ENCODE data around the gene TAPBPL. TPM values are rescaled to one million over a fixed set of nuclear protein-coding genes. Genes with fewer than 3 reads are reported as not detected.

The TAPBPL gene, protein sequence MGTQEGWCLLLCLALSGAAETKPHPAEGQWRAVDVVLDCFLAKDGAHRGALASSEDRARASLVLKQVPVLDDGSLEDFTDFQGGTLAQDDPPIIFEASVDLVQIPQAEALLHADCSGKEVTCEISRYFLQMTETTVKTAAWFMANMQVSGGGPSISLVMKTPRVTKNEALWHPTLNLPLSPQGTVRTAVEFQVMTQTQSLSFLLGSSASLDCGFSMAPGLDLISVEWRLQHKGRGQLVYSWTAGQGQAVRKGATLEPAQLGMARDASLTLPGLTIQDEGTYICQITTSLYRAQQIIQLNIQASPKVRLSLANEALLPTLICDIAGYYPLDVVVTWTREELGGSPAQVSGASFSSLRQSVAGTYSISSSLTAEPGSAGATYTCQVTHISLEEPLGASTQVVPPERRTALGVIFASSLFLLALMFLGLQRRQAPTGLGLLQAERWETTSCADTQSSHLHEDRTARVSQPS
- total RNA-seq: 5.8 and 14.5 TPM in 2 replicates

DNA sequence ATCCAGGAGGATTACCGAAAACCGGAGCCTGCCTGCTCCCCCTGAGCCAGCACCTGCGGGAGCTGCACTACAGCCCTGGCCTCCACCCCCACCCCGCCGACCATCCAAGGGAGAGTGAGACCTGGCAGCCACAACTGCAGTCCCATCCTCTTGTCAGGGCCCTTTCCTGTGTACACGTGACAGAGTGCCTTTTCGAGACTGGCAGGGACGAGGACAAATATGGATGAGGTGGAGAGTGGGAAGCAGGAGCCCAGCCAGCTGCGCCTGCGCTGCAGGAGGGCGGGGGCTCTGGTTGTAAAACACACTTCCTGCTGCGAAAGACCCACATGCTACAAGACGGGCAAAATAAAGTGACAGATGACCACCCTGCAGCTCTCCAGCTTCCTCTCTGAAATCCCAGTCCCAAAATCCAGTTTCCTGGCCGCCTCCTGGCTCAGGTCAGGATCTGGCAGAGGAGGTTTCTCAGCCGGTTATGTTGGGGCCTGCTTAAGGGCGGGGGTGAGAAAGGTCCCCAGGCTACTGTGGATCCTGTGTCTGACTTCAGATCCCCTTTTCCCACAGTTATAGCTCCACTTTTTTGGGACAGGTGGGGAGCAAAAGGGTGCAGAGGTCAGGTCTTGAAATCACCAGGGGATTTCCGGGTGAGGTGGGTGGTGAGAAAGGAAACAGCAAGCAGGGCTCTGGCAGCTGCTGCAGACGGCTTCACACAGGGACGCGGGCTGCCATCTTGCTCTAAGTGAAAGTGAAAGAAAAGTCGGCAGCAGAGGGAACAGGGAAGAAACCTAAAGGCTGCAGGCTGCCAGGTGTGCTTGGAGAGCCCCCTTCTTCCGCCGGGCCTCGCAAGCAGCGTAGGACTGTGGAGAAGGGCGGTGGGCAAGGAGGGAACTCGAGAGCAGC lies at the start of gene TAPBPL:
TAPBPL (plus strand) TSS at position 695 of the 897 bp plus-strand sequence. CDS start 207 bp downstream, outside the sequence.

DNA sequence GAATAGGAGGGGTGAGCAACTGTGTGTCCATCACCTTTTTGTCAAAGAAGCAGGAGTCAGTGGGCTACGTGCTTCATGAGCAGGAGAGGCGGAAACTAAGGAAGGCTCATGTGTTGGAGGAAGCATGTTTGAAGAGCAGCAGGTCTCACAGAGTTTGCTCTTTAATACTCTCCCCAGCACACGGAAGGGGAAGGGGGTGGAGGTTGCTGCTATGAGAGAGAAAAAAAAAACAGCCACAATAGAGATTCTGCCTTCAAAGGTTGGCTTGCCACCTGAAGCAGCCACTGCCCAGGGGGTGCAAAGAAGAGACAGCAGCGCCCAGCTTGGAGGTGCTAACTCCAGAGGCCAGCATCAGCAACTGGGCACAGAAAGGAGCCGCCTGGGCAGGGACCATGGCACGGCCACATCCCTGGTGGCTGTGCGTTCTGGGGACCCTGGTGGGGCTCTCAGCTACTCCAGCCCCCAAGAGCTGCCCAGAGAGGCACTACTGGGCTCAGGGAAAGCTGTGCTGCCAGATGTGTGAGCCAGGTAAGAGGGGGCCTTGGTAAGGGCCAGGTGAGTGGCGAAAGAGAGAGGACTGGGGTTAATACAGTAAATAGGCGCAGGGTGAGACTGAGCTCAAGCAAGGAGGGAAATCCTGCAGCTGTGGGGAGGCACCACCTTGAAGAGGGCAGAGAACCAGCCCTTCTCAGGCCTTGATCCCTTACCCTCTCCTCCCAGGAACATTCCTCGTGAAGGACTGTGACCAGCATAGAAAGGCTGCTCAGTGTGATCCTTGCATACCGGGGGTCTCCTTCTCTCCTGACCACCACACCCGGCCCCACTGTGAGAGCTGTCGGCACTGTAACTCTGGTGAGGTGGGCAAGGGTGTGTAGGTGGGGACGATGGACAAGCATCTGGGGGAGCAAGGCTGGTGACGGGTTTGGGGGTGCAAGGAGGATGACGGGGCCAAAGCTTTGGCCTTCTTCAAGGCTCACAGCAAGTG lies 6.8 kb upstream of the TAPBPL start, which contains the start of gene CD27:
CD27 (plus strand) TSS at position 252 of the 985 bp plus-strand sequence; CDS start at position 393, 141 bp downstream.

DNA sequence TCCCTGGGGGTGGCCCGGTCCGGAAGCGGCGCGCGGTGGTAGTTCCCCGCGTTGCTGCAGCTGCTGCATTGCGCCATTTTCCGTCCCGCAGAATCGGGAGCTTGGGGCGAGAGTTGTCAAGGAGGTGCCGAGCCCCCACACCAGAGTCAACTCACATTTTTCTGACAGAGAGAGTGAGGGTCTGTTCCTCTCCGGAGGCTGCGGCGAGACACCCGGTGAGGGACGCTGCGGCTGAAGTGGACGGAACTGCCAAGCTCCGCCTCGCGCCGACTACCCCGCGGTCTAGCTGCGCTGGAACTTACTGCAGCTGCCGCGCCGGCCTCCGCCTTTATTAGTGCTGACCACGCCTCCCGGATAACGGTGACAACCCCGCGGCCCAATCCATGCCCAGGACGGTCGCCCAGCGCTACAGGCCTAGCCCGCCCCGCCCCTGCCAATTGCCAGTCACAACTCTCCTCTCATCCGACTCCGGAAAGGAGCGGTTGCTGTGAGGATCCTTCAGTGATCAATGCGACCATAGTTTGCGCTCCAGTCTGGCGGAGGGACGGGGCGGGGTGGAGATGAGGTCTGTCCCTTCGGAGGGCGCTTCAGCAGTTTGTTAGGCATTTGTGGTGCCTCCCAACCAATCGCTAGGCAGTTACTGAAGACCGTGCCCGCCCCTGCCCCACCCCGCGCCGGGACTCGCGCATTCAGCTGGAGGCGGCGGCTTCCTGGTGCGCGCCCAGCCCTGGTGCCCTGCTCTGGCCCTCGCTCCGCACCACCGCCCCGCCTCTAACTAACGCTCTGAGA lies 18.7 kb downstream of the TAPBPL start, which contains the start of gene VAMP1:
VAMP1 (minus strand) TSS at position 303 of the 789 bp plus-strand sequence; CDS start at position 157, 146 bp downstream.

DNA sequence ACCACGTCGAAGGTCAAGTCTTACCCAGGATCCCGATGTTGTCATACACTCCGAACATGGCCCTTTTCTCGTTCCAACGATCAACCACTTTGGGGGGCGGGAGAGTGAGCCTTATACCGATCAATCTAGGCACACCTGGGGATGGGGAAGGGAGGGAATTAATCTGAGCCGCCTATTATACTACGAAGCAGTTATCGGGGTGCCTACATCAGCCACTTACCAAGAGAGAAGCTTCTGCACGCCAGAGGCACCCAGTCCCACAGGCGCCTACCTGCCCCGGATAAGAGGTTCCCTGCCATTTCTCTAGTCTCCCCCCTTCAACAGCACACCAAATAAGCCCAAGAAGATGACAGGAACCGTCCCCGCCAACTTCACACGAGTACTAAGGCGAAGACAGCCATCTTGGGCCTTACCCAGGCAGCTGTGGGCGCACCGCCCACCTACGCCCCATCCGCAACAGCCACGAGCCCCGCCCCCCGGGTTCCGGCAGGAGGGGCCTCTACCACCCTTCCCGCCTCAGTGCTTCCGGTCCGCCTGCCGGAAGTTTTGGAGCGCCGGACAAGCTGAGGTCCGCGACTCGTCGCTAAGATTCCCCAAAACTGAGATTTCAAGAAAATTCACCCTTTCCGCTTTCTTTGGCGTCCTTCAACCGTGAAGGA lies 41.1 kb downstream of the TAPBPL start, which contains the start of gene MRPL51:
MRPL51 (minus strand) TSS at position 425 of the 659 bp plus-strand sequence; CDS start at position 299, 126 bp downstream.

DNA sequence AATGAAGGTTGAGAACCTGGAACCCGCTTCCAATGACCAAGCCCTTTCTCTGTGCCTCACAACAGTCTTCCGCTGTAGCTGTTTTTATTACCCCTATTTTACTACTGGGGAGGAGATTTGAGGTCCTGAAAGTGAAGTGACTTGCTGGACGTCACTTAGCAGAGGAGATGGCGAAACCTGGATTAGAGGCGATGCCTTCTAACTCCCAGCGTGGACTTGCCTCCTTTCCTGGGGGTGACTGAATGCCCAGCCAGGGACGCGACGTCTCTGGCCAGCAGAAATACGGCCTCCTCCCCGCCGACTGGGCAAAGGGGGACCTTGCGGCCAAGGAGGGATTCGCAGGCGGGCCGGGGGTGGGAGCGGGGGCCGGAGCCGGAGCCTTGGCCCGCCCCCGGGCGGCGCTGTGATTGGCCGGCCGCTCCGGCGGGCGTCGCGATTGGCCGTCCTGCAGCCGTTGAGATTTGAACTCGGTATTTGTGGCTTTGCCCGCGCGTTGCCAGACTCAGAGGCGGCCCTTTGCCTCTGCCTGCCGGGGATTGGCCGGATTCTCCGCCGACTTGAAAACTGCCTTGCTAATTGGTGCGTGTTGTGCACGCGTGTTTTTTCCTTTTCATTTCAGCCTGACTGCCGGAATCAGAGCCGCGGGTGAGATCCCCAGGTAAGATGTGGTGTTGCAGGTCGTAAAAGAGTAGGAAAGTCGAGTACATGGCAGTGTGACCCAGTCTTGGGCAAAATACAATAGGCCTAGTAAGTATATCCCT lies 41.8 kb downstream of the TAPBPL start, which contains the start of gene NCAPD2:
NCAPD2 (plus strand) TSS at position 606 of the 761 bp plus-strand sequence. CDS start 997 bp downstream, outside the sequence.

Other genes with a start within 250 kb of the TAPBPL start
- 0.26 and 0.32 TPM in 2 replicates for gene PLEKHG6, start 141.4 kb upstream of the TAPBPL start, total RNA-seq
- gene TNFRSF1A, start 110.0 kb upstream of the TAPBPL start, total RNA-seq: 241 and 342 TPM in 2 replicates
- 1.3 and 5.2 TPM in 2 replicates for gene SCNN1A, start 76.5 kb upstream of the TAPBPL start, total RNA-seq
- gene LTBR, start 67.9 kb upstream of the TAPBPL start, total RNA-seq: 131 and 197 TPM in 2 replicates
- not detected in 2 replicates for gene CD27, start 7.1 kb upstream of the TAPBPL start, total RNA-seq
- gene VAMP1, start 18.6 kb downstream of the TAPBPL start, total RNA-seq: 2.6 and 20.4 TPM in 2 replicates
- 84.3 and 110 TPM in 2 replicates for gene MRPL51, start 41.2 kb downstream of the TAPBPL start, total RNA-seq
- 40.1 and 98.9 TPM in 2 replicates for gene NCAPD2, start 42.1 kb downstream of the TAPBPL start, total RNA-seq
- gene GAPDH, start 82.5 kb downstream of the TAPBPL start, total RNA-seq: 6,589 and 9,177 TPM in 2 replicates
- 7.5 and 7.7 TPM in 2 replicates for gene IFFO1, start 104.0 kb downstream of the TAPBPL start, total RNA-seq
- gene NOP2, start 116.2 kb downstream of the TAPBPL start, total RNA-seq: 6.9 and 17.1 TPM in 2 replicates
- gene CHD4, start 155.3 kb downstream of the TAPBPL start, total RNA-seq: 210 and 238 TPM in 2 replicates
- gene LPAR5, start 183.9 kb downstream of the TAPBPL start, total RNA-seq: 0.65 TPM in 1 of 2 replicates, not detected in the other
- 0.13 and 0.72 TPM in 2 replicates for gene ACRBP, start 195.4 kb downstream of the TAPBPL start, total RNA-seq
- gene ING4, start 211.1 kb downstream of the TAPBPL start, total RNA-seq: 24.4 and 89.2 TPM in 2 replicates
- gene ZNF384, start 237.3 kb downstream of the TAPBPL start, total RNA-seq: 16.8 and 39.4 TPM in 2 replicates
- 0.52 and 5.9 TPM in 2 replicates for gene PIANP, start 248.8 kb downstream of the TAPBPL start, total RNA-seq